GM23248 (cell line): ENCODE results near the gene NME2.

ENCODE experiments used
- EZH2 ChIP-seq: fragments of 200-600 bp; sonication (generic); IDR thresholded peaks from 2 replicates; pipeline ENCODE4 v1.6.1; 2018; ENCODE audit warnings: antibody characterized with exemption, mild to moderate bottlenecking; ENCODE audit not compliant: insufficient read depth, poor library complexity, severe bottlenecking
- EZH2phosphoT487 ChIP-seq: fragments of 200-600 bp; sonication (generic); IDR thresholded peaks from 2 replicates; pipeline ENCODE4 v1.6.1; 2018; ENCODE audit warnings: antibody characterized with exemption, moderate library complexity, mild to moderate bottlenecking, low read depth; ENCODE audit not compliant: insufficient read depth

DNA sequence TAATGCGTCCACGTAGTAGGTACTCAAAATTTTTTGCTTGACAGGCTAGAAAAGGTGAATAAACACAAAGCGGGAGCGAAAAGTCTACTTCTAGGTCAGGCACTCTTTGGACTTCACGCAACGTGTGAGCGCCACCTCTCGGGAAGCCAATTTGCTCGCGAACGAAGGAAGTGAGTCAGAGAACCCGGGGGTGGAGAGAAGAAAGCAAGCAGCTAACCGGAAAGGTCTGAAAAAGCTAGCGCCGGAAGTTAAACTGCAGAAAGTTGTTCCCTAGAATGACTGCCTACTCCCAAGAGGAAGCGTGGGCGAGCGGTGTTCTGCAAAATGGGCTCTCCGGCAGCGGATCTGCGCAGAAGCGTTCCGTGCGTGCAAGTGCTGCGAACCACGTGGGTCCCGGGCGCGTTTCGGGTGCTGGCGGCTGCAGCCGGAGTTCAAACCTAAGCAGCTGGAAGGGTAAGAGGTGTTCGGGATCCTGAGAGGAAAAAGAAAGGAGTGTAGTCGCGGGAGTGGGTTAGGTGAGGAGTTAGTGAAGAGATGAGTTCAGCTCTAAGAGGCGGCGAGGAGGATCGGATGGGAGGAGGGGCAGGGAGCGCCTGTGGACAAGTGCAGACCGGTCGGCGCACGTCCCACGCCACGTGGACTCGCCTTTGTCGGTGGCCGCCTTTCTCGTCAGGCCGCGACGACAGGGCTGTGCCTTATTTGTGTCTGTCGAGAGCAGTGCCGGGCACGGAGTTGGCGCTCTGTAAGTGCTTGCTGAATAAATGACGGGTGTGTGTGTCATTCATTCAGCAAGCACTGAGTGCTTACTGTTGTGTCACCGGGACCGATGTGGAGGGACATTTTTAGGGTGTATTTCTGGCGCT lies 12.8 kb upstream of the NME2 start, which contains the start of gene NME1:
- no peak for TF ChIP-seq EZH2
- no peak for TF ChIP-seq EZH2phosphoT487
